Stimulated activated CD8-positive, alpha-beta memory T cell treated with anti-CD3 and anti-CD28 coated beads, Interleukin-4, amount 100 ng/mL, for 4 hours (primary cell): ENCODE results near the gene SERTAD4.
"Not testable (repeated sequence)": the region's sequence is repeated elsewhere in the genome, so short reads cannot be mapped to it uniquely, and the experiment has no call there.

Experiments used
- DNase-seq, 2 donors: peaks; one replicate each; pipeline ENCODE4 v3.0.0-alpha.2; 2020; ENCODE audit warnings: low read depth in 2 of 2, low spot score in 1 of 2

SERTAD4 gene

DNA sequence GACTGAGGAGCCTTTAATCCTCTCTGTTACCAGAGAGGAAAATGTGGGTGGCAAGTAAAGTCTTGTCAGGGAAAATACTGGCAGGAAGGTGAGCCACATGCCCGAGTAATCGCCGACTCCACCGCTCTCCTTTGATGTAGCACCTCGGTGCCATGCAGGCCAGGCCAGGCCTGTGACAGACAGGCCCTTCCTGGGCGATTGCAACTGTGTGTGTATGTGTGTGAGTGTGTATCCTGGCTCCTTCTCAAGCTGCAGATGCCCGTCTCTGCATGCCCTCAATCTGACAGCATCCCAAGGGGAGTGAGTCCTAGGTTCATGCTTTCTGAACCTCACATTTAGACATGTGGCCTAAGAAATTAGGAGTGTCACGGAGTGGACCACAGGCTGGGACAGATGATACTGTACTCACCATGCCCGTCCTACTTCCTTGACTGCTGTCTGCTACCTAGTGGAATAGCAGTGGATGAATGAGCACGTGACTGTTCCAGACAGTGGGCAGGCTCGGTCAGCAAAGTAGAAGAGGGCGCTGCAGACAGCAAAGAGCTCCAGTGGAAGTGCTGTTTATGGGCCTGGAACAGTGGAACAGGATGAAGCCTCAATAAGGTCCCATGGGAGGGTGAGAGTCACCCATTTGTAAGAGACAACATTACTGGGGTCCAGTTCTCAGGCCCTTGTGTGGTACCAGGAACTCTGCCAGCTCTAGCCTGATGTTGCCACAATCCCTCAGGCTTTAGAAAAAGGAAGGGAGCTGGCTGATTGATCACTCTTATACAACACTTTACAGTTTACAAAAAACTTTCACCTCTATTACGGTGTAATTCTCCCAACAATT lies 25.3 kb downstream of the SERTAD4 start:
- DNase-seq = no peak

DNA sequence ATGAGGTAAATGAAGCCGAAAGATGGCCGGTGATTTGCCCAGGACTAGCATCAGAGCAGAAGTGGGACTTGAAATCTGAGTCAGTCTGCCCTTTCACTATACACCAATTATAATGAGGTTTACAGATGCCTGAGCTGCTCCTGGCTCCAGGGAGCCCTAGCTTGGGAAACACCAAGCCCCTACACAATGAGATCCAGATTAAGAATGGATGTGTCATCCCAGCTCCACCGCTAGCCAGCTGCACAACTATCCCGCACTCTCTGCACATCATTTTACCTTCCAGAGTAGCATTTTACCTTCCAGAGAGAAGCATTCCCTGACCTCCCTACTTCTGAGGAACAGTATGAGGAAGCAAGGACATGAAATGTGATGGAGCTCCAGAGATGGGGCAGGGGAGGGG lies 27.0 kb downstream of the SERTAD4 start:
- DNase-seq = no peak

DNA sequence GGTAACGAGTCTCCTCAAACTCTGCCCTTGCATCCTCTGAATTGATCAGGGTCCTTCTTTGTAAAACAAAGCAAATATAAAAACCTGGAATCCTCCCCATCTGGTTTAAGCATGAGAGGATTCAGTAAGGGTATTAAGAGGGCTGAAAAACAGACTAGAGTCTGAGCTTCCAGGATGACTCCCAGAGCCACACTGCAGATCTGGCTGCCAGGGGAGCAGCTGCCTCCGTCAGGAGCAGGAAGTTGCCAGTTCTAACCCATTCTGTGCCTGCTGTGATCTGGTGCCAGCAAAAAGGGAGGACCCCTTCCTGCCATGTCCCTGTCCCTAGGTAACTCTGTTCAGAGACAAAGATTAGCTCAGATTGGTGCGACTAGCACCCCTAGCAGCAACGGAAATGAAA lies 27.5 kb downstream of the SERTAD4 start:
- no peak for DNase-seq

DNA sequence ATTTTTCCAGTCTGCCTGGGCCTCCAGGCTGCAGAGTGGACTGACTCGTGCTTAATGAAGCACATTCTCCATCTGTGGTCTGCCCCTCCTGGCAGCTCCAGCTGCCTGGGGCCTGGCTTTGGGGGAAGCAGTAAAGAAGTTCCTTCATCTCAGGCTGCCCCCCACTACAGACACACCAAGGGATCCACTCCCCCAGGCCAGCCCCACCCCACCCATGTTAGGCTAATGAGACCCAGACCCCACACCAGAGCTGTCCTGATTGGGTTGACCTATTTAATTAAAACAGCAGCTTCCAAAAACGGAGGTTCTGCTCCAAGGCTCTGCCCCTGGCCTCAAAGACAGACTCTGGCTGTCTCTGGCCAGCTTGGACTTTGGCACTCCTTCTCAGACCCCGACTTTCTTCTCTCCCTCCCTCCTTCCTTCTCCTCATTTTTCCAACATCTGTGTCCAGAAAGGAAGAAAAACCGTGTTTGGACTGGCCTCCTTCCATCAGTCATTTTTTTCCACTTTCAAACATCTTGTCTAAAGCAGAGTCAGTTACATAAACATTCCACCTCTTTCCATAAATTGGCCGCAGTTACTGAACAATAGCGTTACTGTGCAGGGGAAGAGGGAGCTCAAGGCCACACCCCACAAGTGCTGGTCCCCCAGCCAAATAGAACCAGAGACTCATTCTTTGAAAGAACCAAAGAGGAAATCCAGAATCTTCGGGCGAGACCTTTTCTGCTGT lies 29.7 kb downstream of the SERTAD4 start:
- no peak for DNase-seq

DNA sequence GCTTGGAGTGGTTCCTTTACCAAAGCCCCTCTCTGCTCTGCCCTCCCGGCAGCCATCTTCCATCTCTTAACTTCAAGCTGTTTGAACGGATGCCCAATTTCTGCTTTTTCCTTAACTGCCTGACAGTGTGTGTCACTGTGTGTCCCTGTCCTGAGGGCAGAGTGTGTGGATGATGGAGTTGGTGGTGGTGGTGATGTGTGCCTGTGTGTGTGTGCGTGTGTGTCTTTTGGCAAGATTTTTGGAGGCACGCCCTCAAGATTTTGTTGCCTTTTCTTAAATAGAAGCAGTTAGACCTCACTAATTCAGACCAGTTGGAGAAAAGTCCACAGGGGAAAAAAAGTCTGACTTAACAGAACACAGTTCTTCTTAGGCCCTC lies 30.3 kb downstream of the SERTAD4 start:
- no peak for DNase-seq

DNA sequence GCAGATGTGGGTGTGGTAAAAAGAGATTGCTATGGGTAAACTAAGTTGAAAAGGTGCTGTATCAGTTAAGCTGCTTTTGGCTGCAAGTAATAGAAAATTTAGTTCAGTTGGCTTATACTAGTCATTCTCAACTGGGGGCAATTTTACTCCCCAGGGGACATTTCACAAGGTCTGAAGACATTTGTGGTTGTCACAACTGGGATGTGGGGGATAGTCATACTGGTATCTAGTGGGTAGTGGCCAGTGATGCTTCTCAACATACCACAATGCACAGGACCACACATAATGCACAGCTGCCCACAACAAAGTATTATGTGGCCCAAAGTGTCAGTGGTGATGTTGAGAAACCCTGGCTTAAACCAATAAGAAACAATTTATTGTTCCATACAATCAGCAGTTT lies 31.4 kb downstream of the SERTAD4 start:
- DNase-seq = no peak

DNA sequence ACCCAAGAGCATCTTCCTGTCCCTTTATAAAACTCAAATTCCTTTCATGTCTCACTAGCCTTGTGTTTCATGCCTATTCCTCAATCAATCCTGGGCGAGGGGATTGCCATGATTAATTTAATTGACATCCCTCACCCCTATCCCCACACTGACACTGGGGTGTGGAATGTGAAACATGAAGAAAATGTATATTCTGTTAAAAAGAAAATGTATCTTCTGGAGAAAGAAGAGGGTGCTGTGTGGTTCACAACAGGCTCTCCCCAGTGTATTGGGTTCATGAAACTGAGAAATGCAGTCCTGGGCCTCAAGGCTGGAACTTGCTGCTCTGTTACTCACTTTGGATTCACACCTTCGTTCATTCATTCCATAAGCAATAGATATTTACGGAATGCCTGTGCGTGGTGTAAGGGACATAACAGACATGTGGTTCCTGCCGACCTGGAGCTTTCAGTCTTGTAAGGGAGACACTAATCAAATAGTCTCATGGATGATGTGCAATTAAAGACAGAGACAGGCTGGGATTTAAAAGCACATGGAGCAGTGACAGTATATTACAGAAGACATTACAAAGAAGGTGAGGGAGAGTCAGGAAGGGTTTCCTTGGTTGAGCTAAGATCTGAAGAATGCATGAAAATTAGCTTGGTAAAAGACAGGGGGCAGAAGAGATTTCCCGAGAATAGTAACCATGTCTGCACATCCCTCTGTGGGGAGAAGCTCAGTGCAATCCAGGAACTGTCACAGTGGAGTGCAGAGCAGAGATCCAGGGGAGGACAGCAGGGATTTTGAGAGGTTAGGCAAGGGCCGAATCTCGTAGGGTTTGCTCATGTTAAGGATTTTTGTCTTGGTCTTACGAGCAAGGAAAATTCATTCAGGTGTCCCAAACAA lies 32.1 kb downstream of the SERTAD4 start:
- no peak for DNase-seq

DNA sequence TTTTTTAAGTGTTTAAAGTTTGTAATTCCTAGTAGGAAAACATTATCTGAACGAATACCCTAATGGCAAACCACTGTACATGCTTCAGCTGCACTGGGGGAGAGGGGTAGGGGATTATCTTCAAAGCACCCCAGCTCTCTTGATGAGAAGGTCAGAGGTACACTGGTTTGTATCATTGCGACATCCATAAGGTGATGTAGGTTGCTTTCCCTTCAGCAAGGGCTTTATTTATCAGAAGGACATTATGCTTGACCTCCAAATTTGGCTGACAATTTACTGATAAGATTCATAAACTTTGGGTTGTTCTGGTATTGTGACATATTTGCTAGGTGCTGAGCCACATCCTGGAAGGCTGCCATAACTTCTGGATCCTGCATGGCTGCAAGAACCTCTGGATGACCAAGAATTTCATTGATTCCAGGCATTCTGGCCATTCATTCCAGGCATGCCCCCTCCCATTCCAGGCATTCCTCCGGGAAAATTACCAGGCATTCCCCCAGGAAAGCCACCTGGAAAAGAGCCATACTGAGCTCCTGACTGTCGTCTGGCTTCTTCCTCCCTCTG lies 32.9 kb downstream of the SERTAD4 start:
- DNase-seq = not testable (repeated sequence)

DNA sequence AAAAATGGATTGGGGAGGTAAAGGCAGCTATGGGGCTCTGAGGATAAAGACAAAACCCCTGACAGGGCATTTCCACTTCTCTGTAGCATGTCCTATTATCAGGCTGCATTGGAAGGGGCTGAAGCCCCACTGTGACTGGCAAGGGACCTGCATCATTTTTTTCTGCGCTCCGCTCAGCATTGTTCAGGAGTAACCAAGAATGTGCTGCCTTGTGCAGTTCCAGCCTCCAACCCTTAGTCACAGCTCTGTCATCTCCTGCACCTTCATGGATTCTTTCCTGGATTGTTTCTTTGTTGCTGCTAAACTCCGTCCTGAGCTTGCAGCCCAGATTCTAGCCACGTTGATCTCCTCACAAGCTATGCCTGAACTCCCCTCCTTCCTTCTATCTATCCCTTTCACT lies 37.4 kb downstream of the SERTAD4 start:
- no peak for DNase-seq

DNA sequence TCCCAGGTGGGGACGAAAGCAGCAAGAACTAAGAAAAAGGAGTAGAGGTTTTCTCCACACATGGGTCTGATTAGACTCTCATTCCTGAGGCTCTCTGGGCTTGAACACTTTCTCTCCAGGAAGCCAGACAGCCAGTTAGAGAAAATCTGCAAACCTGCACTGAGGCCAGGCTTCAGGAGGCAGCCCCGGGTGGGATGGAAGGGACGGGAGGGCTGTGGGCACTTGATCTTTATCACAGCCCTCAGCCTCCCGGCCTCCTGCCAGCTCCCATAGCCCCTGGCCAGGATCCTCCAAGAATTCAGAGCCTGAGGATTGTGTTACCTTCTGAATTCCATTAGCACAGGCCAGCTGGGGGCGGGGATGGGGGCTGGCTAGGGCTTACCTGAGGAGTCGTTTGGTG lies 40.1 kb downstream of the SERTAD4 start:
- no peak for DNase-seq

DNA sequence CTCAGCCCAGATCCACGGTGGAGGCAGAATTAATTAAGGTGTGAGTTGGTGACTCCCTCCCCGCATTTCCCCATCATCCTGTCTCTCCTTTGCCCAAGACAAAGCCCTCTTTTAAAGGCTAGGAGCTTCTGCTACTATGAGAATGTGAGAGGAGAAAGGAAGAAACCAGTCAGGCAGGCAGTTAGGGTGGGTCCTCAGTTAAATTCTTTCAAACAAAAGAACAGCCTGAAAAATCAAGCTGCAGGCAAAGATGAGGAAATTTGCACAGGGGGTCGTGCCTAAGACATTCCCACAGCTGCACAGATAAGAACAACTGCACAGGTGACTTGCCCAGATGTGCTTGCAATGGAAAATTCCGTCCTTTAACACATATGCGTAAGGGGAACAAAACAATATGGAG lies 47.6 kb downstream of the SERTAD4 start:
- DNase-seq = no peak

DNA sequence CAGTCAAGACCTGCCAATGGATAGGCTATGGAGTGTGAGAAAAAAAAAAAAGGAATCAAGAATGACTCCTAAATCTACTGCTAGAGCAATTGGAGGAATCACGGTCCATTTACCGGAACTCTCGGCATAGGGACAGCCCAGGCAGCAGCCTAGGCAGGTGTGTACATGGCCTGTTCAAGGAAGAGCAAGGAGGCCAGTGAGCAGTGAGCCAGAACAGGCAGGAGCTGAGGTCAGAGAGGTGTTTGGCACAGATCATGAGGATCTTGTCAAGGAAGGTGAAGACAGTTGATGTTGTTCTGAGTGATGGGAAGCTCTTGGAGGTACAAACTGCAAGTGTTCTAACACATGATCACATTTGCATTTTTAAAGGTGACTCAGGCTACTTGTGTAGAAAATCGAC lies 55.5 kb downstream of the SERTAD4 start:
- DNase-seq = no peak

DNA sequence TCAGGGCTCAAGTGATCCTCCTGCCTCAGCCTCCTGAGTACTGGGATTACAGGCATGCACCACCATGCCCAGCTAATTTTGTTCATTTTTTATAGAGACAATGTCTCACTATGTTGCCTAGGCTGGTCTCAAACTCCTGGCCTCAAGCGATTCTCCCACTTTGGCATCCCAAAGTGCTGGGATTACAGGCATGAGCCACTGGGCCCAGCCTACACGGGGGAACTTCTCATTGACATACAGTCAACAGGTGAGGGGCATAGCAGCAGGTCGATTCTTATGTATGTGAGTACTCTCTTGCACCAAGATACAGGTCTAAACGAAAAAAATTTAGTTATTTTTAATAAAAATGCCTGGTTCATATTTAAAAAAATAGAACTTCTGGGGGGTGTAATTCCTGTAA lies 56.7 kb downstream of the SERTAD4 start:
- no peak for DNase-seq

DNA sequence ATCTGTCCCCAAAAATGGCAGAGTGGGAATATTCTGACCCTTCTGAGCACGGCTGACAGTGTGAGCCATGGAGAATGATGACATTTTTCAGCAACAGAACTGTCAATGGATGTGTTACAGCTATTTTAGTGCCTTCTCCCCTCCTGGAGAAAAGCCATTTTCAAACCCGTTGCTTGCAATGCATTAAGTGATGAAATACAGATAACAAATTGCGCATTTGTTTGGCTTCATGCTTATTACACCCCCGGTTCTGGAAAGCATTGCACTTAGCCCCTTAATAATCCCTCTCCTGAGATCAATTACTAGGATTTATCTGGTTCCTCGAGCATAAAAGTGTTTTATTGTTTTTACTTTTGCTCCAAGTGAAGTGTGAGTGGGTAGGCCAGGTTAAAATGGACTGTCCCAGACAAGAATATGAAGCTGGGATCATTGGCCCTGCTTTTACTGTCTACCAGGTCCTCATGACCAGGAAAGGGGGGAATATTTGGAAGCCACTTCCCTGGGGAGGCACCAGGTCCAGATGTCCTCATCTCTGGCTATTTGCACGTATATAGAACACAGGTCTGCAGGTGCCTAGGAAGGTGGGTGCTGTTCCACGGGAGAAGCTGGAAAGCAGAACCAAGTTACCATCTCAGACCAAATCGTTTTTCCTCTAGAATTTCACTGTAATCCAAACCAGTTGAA lies 58.6 kb downstream of the SERTAD4 start:
- DNase-seq = no peak

DNA sequence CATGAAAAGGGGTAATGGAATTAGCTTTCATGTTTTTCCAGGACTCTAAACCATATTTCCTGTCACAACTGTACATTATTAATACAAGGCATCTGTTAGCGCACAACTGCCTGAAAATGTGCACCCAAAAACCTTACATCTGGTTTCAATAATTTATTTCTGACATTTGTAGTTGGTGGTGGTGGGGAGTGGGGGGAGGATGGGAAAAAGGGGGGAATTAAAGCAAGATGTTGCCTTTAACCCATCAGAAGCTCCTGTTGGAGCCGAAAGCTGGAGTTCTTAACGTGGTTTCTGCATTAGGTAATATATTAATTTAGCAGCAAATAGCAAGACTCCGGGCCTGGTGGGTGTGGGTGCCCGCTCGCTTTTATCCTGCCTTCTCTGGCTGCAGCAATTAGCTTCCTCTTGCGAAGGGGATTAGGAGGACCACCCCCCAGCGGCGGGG lies 59.2 kb downstream of the SERTAD4 start:
- DNase-seq = no peak

DNA sequence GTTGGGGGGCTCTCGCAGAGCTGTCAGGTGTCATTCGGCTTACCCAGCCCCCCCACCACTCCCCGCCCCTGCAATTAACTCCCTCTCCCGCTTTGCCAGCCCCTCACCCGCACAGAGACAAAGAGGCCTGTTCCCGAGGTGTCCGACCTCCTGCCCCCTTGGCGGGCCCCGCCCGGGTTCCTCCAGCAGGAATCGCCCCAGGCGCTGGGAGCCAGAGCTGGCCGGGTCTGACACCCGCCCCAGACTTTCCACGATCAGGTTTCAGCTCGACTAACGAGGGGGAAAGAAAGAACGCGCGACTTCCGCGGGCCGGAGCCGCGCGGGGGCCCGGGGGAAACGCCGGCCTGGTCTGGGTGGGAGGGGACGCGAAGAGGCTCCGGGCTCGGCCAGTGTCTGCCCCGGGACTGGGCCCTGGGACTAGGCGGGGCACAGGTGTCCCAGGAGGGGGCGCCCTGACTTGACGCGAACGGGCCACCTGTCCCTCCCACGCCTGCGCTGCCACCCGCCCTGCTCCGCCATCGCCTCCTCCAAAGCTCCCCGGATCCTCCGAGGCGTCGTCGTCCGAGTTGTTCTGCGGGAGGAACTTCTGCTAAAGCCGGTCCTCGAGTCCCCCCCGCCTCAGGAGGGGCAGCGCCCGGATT lies 59.8 kb downstream of the SERTAD4 start:
- DNase-seq = no peak

DNA sequence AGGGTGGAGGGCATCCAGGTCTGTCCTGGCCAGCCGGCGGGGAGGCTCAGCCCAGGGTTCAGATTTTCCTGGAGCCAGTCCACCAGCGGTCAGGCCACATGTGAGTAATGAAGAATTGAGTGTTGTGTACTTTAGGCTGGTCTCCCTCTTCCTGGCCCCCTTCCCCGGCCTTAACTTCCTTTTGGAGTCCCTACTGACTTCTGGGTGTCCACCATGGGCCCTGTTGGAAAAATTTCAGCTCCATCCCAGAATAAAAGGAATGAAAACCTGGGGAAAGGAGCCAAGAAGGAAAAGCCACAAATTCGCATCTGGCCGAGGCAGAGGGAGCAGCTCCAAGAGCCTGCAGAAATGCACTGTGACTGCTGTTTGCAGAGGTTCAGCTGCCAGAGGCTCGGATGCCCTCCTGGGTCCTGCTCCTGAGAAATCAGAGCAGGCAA lies 60.6 kb downstream of the SERTAD4 start:
- no peak for DNase-seq

DNA sequence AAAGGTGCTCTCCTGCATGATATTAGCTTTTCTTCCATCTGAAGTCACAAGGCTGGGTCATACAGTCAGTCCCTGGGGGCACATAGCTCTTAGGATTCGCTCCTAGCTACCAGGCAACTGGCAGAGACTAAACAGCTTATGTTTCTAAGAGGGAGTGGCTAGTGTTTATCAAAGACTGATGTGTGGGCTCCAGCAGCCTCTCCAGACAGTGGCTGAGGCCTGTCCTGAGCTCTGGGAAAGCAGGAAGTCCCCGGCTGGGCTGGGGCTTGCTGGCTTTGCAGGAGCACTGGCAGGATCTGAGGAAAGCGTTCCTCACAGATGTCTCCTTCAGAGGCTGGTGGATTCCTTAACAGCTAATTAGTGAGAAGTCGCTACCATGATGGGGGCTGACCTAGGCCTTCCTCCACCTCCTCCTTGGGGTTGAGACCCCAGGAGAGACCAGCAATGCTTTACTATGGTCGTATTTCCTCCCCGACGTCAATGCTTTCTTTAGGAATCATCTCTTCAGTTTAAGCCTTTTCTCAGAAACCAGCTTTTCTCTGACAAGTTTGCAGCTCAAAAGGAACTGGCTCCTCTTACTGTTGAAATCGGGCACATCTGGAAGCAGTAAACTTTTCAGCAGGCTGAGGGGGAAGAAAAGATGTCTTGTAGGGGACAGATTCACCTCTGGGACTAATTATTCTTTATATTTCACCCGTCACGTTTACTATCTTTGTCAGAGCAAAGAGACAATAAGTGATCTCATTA lies 62.6 kb downstream of the SERTAD4 start:
- DNase-seq = no peak
